Uterus (tissue), 2 donors: ENCODE measurements around the gene TMEM171.

ENCODE experiments used
- CTCF ChIP-seq, 4 experiments: fragments of 200-600 bp in 2 of 4; fragments of 450-650 bp in 2 of 4; sonication (generic) in 2 of 4; IDR thresholded peaks; one replicate each; pipeline ENCODE4 v1.5.1; 2016 to 2019; ENCODE audit warnings: antibody characterized with exemption in 4 of 4, mild to moderate bottlenecking in 2 of 4, moderate library complexity in 1 of 4
- POLR2A ChIP-seq, 2 donors: fragments of 450-650 bp; IDR thresholded peaks; one replicate each; pipeline ENCODE4 v1.6.1; 2016; ENCODE audit warnings: antibody characterized with exemption in 2 of 2, mild to moderate bottlenecking in 1 of 2, moderate library complexity in 1 of 2

DNA sequence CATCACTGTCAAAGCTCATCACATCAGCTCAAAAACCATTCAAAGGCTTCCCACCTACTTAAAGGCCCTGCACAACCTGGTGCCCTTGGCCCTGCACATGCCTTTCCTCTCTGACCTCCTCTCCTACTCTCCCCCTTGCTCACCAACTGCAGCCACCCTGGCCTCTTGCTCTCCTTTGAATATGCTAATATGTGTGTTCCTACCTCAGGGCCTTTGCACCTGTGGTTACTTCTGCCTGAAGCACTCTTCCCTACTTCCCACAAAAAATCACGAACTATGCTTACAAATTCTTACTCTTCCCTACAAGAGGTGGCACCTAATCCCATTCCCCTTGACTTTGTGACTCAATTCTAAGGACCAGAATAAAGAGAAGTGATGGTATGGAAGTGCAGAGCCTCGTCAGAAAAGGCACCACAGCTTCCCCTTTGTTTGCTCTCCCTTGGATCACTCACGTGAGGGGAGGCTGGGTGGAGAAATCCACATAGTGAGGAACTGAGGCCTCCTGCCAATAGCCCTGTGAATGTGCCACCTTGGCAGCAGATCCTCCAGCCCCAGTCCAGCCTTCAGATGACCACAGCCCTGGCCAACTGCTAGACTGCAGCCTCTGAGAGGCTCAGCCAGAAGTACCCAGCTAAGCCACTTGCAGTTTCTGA, 3.2 kb upstream of the TMEM171 start:
- TF ChIP-seq CTCF (IDR thresholded peaks at IDR 0.05) (no peak), POLR2A (IDR thresholded peaks at IDR 0.05) (no peak)
